T-helper 1 cell treated with Interleukin-12 subunit alpha and Interleukin-12 subunit beta and Interleukin-4 antibody, amounts not matched to agents 30 μg/mL and 1 μg/mL, for 36 hours (primary cell): Measurements from ENCODE around the gene PPFIA4.
"Not testable (repeated sequence)": the region's sequence is repeated elsewhere in the genome, so short reads cannot be mapped to it uniquely, and the experiment has no call there.

ENCODE experiments used
- H3K27ac Mint-ChIP-seq: one replicate; pipeline ENCODE4 v1.8.0; 2021; ENCODE audit warnings: mild to moderate bottlenecking, mixed read lengths
- H3K27me3 Mint-ChIP-seq: one replicate; pipeline ENCODE4 v1.8.0; 2021; ENCODE audit warnings: low read depth, mixed read lengths
- H3K36me3 Mint-ChIP-seq: one replicate; pipeline ENCODE4 v1.8.0; 2021; ENCODE audit warnings: low read depth, mixed read lengths
- H3K4me1 Mint-ChIP-seq: one replicate; pipeline ENCODE4 v1.8.0; 2021; ENCODE audit warnings: low read depth, mixed read lengths
- H3K4me3 Mint-ChIP-seq: one replicate; pipeline ENCODE4 v1.8.0; 2021; ENCODE audit warnings: mild to moderate bottlenecking, moderate library complexity, mixed read lengths
- H3K9me3 Mint-ChIP-seq: one replicate; pipeline ENCODE4 v1.8.0; 2021; ENCODE audit warnings: mixed read lengths

The PPFIA4 gene

DNA sequence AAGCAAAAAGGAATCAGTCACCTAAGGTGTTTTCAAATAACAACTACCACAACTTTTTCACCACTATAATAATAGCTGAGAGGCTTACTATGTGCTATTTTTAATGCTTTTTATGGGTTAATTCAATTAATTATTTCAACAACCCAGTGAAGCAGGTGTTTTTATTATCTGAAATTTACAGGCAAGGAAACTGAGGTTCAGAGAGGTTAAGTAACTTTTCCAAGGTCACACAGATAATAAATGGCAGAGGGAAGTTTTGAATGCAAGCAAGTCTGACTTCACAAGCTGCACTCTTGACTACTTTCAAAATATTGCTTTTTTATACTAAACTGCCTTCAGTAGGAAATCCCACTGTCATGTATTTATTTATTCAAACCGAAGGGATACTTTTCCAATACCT lies 23.3 kb upstream of the PPFIA4 start:
- Mint-ChIP-seq H3K4me1 (peaks cover 26% of the 10 kb centered on the region), H3K9me3 (no peaks in the 10 kb centered on the region), H3K36me3 (no peaks in the 10 kb centered on the region), H3K27me3 (peaks cover 10% of the 10 kb centered on the region), H3K27ac (no peak overlapping the region), H3K4me3 (no peak overlapping the region)

DNA sequence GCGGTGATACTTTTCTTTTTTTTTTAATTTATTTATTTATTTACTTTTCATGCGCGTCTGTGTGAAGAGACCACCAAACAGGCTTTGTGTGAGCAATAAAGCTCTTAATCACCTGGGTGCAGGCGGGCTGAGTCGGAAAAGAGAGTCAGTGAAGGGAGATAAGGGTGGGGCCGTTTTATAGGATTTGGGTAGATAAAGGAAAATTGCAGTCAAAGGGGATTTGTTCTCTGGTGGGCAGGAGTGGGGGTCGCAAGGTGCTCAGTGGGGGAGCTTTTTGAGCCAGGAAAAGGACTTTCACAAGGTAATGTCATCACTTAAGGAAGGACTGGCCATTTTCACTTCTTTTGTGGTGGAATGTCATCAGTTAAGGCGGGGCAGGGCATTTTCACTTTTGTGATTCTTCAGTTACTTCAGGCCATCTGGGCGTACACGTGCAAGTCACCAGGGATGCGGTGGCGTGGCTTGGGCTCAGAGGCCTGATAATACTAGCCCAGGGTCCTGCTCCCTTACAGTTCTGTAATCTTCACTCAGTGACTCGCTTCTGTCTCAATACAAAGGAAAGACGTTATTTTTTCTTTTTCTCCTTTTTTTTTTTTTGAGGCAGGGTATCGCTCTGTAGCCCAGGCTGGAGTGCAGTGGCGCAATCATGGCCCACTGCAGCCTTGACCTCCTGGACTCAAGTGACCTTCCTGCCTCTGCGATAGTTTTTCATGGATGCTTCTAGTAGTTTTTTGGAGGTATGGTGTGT lies 20.7 kb upstream of the PPFIA4 start:
- H3K9me3 Mint-ChIP-seq = not testable (repeated sequence)

DNA sequence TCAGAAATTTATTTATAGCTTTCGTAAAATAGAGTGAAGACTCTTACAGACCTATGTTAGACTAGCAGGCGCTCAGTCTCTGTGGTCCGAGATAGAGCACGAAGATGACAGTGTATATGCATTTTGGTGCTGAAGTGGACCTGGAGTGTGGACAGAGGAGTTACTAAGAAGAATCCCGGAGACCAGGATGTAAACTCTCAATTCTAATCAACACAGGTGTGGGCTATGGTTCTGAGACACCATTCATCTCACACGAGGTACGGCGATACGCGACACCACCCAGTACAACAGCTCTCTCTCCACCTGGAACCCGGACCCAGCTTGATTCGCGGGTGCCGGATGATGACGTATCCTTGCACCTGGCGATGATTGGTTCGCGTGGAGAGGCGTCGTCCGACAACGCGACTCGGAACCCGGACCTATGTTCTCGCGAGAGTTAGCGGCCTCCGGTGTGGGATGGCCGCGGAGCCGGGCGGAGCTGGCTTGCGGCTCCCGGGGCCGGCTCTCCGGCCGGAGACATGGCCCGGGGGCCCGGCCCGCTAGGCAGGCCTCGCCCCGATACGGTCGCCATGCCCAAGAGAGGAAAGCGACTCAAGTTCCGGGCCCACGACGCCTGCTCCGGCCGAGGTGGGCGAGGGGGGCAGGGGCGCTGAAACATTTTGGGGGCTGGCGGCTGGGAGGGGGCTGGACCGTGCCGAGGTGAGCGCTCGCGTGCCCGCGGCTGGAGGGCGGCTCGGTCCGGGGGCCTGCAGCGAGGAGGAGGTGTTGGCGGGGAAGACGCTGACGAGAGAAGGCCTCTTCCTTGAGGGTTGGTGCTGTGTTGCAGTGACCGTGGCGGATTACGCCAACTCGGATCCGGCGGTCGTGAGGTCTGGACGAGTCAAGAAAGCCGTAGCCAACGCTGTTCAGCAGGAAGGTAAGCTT lies 19.1 kb upstream of the PPFIA4 start, which contains the start of gene TMEM183A:
Gene TMEM183A, plus strand, starts transcription at position 427 of the 924 bp plus-strand sequence. Its CDS starts 92 bp downstream, at position 519.
- H3K36me3 Mint-ChIP-seq = peaks cover 15% of the 10 kb centered on the region
- H3K4me3 Mint-ChIP-seq = peak within 1 kb of the TSS; percentile 95
- H3K9me3 Mint-ChIP-seq = no peaks in the 10 kb centered on the region
- peak within 1 kb of the TSS; percentile 96 for H3K27ac Mint-ChIP-seq
- peaks cover 26% of the 10 kb centered on the region for H3K4me1 Mint-ChIP-seq
- no peaks in the 10 kb centered on the region for H3K27me3 Mint-ChIP-seq

More for the DNA sequence above, 20.7 kb upstream of the PPFIA4 start:
- H3K27me3 Mint-ChIP-seq, H3K36me3 Mint-ChIP-seq: not testable (repeated sequence)
- Mint-ChIP-seq H3K4me1 (peaks cover 26% of the 10 kb centered on the region), H3K4me3 (peak overlapping the region; percentile 95), H3K27ac (peak overlapping the region; percentile 96)

DNA sequence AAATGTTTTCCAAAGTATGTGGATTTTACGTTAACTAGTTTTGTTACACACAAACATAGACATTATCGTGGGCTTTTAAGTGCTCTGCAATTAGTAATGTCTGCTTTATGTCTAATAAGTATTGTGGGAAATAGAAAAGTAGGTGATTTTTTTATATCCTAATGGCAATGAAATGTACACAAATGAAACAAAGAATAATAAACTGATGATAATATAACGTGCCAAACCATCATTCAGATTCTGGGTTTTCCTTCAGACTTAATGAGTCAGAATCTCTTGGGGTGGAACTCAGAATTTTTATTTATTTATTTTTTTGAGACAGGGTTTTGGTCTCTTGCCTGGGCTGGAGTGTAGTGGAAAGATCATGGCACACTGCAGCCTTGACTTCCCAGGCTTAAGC lies 17.1 kb upstream of the PPFIA4 start:
- H3K27me3 Mint-ChIP-seq = no peaks in the 10 kb centered on the region
- peaks cover 29% of the 10 kb centered on the region for H3K4me1 Mint-ChIP-seq
- peak overlapping the region; percentile 95 for H3K4me3 Mint-ChIP-seq
- H3K9me3 Mint-ChIP-seq = no peaks in the 10 kb centered on the region
- H3K27ac Mint-ChIP-seq = no peak overlapping the region
- peaks cover 25% of the 10 kb centered on the region for H3K36me3 Mint-ChIP-seq

DNA sequence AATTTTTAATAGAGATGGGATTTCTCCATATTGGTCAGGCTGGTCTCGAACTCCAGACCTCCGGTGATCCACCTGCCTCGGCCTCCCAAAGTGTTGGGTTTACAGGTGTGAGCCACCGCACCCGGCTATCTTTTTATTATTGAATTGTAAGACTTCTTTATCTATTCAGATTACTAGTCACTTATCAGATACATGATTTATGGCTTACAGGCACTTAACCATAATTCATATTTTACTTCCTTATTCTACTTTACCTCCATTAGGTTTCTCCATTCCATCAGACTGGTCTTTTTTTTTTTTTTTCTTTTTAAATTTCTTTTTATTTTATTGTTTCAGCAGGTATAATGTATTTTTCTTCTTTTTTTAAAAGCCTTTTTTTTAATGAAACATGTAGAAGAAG lies 14.7 kb upstream of the PPFIA4 start:
- Mint-ChIP-seq H3K9me3 (no peaks in the 10 kb centered on the region), H3K36me3 (peaks cover 43% of the 10 kb centered on the region), H3K27ac (no peak overlapping the region)

DNA sequence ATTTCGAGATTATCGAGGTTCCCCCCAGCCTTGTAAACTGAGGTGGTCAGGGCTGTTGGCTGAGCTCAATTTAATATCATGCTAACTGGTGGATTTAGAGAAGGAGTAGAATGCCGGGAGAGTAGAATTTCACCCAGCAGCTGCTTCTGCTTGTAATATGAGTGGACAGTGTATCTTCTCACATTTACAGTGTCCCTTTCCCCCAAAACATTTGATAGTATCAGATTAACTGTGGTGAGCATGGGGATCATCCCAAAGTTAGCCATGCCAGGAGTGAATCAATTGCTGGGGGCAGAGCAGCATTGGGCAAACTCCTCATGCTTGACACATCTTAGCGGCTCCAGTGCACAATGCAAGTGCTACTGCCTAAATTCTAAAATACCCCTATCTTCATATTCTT lies 9.2 kb upstream of the PPFIA4 start:
- Mint-ChIP-seq H3K27ac (no peak overlapping the region), H3K4me1 (peaks cover 3% of the 10 kb centered on the region), H3K9me3 (no peaks in the 10 kb centered on the region), H3K4me3 (no peak overlapping the region), H3K36me3 (peaks cover 65% of the 10 kb centered on the region), H3K27me3 (no peaks in the 10 kb centered on the region)

More for the DNA sequence above, 14.7 kb upstream of the PPFIA4 start:
- Mint-ChIP-seq H3K4me3 (no peak overlapping the region), H3K4me1 (peaks cover 21% of the 10 kb centered on the region), H3K27me3 (no peaks in the 10 kb centered on the region)

DNA sequence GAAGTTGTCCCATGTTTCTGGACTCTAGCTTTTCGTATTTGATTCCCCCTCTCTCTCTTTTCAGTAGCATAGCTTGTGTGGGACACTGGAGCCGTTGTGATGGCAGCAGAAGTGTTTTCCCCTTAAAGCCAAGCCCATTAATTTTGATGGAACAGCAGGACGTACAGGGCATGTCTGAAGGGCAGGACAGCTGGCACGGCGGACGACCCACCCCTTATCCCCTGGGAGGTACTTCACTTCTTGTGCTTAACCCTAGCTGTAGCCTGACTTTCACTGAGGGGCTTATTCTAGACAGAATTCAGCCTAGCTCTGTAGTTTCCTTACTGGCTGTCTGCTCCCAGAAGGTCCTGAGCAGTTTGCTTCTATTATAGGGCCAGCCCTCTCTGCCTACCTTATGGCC lies 8.6 kb upstream of the PPFIA4 start:
- peaks cover 3% of the 10 kb centered on the region for H3K4me1 Mint-ChIP-seq
- peaks cover 62% of the 10 kb centered on the region for H3K36me3 Mint-ChIP-seq
- H3K27me3 Mint-ChIP-seq = no peaks in the 10 kb centered on the region
- H3K4me3 Mint-ChIP-seq = no peak overlapping the region
- H3K9me3 Mint-ChIP-seq = no peaks in the 10 kb centered on the region
- no peak overlapping the region for H3K27ac Mint-ChIP-seq

DNA sequence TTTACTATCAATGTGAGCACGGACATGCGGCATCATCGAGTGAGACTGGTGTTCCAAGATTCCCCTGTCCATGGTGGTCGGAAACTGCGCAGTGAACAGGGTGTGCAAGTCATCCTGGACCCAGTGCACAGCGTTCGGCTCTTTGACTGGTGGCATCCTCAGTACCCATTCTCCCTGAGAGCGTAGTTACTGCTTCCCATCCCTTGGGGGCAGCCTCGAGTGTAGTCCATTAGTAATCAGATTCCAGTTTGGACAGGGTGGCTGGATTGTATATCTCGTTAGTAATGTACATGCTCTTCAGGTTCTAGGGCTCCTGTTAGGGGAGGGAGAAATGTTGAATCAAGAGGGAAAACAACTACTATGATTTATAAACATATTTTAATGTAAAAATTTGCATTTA lies 3.4 kb upstream of the PPFIA4 start:
- not testable (repeated sequence) for H3K4me3 Mint-ChIP-seq, H3K9me3 Mint-ChIP-seq, H3K27ac Mint-ChIP-seq, H3K27me3 Mint-ChIP-seq
- H3K36me3 Mint-ChIP-seq = peaks cover 53% of the 10 kb centered on the region
- peaks cover 13% of the 10 kb centered on the region for H3K4me1 Mint-ChIP-seq

DNA sequence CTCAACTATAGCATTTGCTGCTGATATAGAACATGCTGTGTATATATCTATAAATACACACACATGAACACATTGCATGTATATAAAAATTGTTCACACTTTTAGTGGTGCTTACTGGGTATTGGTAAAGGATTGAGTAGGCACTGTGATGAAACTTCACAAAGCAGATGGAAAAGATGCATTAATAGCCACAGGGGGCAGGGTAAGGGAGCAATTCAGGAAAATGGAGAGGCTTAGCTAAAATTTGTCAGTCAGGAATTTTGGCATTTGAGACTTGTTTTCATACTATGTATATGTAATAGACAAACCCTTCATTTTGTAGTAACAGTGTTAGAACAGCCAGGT lies 633 bp upstream of the PPFIA4 start:
- peaks cover 6% of the 10 kb centered on the region for H3K9me3 Mint-ChIP-seq
- H3K27ac Mint-ChIP-seq = peak overlapping the region; percentile 78
- H3K4me3 Mint-ChIP-seq = peak overlapping the region; percentile 77

DNA sequence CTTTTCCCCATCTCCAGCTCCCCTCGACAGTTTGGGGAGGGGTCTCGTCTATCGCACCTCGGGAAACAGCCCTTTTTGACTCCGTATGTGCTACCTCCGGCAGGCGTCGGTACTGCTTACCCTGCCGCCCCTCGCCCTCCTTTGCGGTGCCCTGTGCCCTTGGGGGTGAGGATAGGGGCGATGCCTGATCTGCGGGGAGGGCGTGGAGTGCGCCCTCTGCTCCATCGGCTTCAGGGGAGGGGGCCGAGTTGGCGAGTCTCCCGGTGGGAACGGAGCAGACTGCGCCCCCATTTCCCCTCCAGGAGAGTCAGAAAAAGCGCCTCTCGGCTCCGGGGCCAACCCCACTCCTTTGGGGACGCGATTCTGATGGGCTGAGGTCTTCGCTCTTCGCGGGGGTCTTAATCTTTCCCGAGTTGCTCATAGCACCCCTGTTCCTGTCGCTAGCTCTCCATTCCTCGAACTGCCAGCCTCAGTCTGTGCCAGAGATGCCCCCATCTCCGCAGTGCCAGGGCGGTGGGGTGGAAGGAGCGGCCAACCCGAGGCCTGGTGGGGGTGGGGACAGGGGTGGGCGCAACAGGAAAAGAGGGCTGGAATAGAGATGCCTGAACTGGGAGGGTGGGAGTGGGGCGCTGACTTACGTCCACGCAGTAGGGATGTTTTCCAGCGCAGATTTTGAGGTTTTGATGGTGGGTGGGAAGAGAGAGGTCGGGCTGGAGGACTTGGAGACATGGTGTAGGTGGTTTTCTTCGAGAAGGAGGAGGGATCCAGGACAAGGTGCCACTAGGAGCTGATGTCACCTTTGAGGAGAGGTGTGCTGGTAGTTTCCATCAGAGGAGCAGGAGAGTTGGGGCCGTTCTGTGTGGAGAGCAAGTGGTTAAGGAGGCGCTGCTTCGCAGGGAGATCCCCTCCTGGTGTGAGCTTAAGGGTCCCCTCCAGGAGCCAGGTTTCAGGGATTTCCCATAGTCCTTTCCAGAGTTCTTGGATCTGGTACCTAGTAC lies 674 bp downstream of the PPFIA4 start:
- H3K27ac Mint-ChIP-seq = peak overlapping the region; percentile 39
- H3K9me3 Mint-ChIP-seq = peaks cover 6% of the 10 kb centered on the region
- peaks cover 25% of the 10 kb centered on the region for H3K36me3 Mint-ChIP-seq
- H3K4me3 Mint-ChIP-seq = peak overlapping the region; percentile 82
- H3K4me1 Mint-ChIP-seq = peaks cover 20% of the 10 kb centered on the region
- H3K27me3 Mint-ChIP-seq = no peaks in the 10 kb centered on the region

More for the DNA sequence above, 633 bp upstream of the PPFIA4 start:
- Mint-ChIP-seq H3K36me3 (peaks cover 31% of the 10 kb centered on the region), H3K27me3 (no peaks in the 10 kb centered on the region), H3K4me1 (peaks cover 20% of the 10 kb centered on the region)

DNA sequence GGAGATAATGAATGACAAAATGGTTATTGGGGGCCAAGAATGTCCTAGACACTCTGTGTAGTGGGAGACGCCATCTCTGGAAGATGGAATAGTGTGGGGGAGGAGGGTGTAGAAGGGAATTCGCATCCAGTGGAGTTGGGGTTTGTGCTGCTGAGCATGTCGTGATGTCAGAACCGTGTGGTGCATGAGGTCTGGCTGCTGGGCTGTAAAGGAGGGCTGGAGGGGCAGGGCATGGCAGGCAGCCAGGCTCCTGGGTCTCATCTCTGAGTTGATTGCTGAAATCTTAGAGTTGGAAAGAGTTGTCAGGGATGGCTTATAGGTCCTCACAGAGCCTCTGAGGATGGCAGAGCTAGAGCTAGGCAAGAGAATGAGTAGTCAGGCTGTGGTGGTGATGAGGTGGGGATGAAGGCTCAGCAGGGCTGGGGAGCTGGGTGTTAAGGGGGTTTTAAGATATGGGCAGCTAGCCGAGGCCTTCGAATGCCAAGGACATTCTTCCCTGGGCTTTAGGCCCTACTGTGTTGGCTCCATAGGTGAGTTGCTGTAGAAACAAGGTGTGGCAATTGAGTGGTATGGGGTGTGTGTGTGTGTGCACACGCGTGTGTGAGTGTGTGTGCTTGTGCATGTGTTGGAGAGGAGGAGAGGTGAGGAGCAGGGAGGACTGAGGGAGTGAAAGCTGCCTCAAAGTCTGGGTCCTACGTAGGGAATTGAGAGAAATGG lies 1.9 kb downstream of the PPFIA4 start:
- Mint-ChIP-seq H3K4me1 (peaks cover 20% of the 10 kb centered on the region), H3K4me3 (no peak overlapping the region), H3K27ac (peak overlapping the region; percentile 37)

DNA sequence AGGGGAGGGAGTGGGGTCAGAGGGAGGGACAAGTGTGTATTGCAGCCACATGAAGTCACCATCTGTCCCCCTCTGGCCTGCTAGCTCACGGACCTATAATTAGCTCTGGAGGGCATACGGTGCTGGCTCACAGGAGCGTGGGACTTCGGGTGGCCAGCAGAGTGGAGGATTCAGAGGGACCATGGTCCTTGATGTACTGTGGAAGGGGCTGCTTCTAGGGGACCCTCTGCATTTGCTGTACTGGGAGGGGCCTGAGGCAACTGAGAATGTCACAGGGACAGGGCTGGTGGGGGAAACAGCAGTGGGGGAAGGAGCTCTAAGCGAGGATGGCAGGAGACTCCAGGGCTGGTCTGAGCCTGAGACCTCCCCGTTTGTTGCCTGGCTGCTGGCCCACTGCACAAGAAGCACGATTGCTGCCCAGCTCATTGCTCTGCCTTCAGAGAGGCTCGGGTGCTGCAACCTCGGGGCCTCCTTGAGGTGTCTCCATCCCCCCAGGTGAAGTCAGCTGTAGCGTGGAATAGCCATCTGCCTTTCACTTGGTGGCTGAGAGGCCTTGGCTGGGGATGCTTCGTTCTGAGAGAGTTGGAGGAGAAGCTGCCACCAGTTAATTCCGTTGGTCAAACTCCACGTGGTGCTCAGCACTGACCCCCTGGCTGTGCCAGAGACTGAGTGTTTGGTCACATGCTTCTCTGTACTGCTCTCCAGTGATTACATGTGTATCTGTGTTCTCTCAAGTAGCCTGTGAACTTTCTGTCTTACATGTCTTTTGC lies 2.7 kb downstream of the PPFIA4 start:
- peaks cover 18% of the 10 kb centered on the region for H3K36me3 Mint-ChIP-seq
- H3K4me1 Mint-ChIP-seq = peaks cover 21% of the 10 kb centered on the region
- peaks cover 6% of the 10 kb centered on the region for H3K9me3 Mint-ChIP-seq
- no peak overlapping the region for H3K4me3 Mint-ChIP-seq
- H3K27ac Mint-ChIP-seq = no peak overlapping the region
- H3K27me3 Mint-ChIP-seq = no peaks in the 10 kb centered on the region

More for the DNA sequence above, 1.9 kb downstream of the PPFIA4 start:
- Mint-ChIP-seq H3K9me3 (peaks cover 6% of the 10 kb centered on the region), H3K36me3 (peaks cover 22% of the 10 kb centered on the region), H3K27me3 (no peaks in the 10 kb centered on the region)

DNA sequence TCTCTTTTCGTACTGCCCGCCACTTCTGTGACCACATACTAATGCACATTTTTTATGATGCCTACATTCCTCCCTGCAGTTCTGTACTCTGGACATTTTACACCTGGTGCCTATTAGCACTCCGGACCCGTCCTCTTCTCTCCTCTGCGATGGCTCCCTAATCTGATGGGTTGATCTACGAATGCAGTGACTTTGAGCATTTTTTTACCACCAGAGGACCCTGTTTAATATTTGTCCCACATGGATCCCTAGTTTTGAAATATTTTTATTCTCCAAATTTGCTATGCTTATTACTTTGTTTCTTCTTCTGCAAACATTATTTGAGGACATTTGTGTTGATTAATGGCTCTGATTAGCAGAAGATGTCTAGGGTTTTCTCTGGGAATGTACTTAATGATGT lies 5.2 kb downstream of the PPFIA4 start:
- peaks cover 18% of the 10 kb centered on the region for H3K4me1 Mint-ChIP-seq
- H3K27me3 Mint-ChIP-seq = no peaks in the 10 kb centered on the region
- no peak overlapping the region for H3K27ac Mint-ChIP-seq
- no peaks in the 10 kb centered on the region for H3K36me3 Mint-ChIP-seq
- no peak overlapping the region for H3K4me3 Mint-ChIP-seq
- no peaks in the 10 kb centered on the region for H3K9me3 Mint-ChIP-seq
